ENCODE measurements around the gene RASEF.

Gene RASEF

GRCh38 chr9:83056174-83056573, 6.8 kb downstream of the RASEF start:
- no peak for DNase-seq (ENCODE audit: low spot score)

GRCh38 chr9:83047839-83048775, 14.8 kb downstream of the RASEF start:
- no peak for DNase-seq (ENCODE audit: low spot score)

- DNase-seq (ENCODE audit: low spot score), result no peak
Measured at GRCh38 chr9:83043597-83043996, 19.3 kb downstream of the RASEF start.

- DNase-seq (ENCODE audit: low spot score), result no peak
Measured at GRCh38 chr9:83041771-83042170, 21.2 kb downstream of the RASEF start.

GRCh38 chr9:83039303-83039702, 23.6 kb downstream of the RASEF start:
- no peak for DNase-seq (ENCODE audit: low spot score)

GRCh38 chr9:83036043-83036442, 26.9 kb downstream of the RASEF start:
- DNase-seq (ENCODE audit: low spot score), result no peak

GRCh38 chr9:83035143-83035542, 27.8 kb downstream of the RASEF start:
- no peak for DNase-seq (ENCODE audit: low spot score)

GRCh38 chr9:83034587-83034986, 28.4 kb downstream of the RASEF start:
- peak; percentile 45 for DNase-seq (ENCODE audit: low spot score)

GRCh38 chr9:83034026-83034425, 28.9 kb downstream of the RASEF start:
- DNase-seq (ENCODE audit: low spot score), result no peak

GRCh38 chr9:83032065-83032625, 30.8 kb downstream of the RASEF start:
- no peak for DNase-seq (ENCODE audit: low spot score)

GRCh38 chr9:83030391-83031107, 32.4 kb downstream of the RASEF start:
- DNase-seq (ENCODE audit: low spot score), result peak; percentile 36

GRCh38 chr9:83029531-83030137, 33.3 kb downstream of the RASEF start:
- DNase-seq (ENCODE audit: low spot score), result no peak

- peak; percentile 79 for DNase-seq (ENCODE audit: low spot score)
Measured at GRCh38 chr9:83027153-83027891, 35.6 kb downstream of the RASEF start.

- DNase-seq (ENCODE audit: low spot score), result no peak
Measured at GRCh38 chr9:83024506-83025125, 38.3 kb downstream of the RASEF start.

- DNase-seq (ENCODE audit: low spot score), result no peak
Measured at GRCh38 chr9:83023151-83023550, 39.8 kb downstream of the RASEF start.

- no peak for DNase-seq (ENCODE audit: low spot score)
Measured at GRCh38 chr9:83020864-83021263, 42.1 kb downstream of the RASEF start.

- DNase-seq (ENCODE audit: low spot score), result no peak
Measured at GRCh38 chr9:83020327-83020726, 42.6 kb downstream of the RASEF start.

GRCh38 chr9:83019246-83019645, 43.7 kb downstream of the RASEF start:
- no peak for DNase-seq (ENCODE audit: low spot score)

GRCh38 chr9:83015897-83016296, 47.0 kb downstream of the RASEF start:
- no peak for DNase-seq (ENCODE audit: low spot score)

- DNase-seq (ENCODE audit: low spot score), result no peak
Measured at GRCh38 chr9:83013867-83014605, 48.9 kb downstream of the RASEF start.

All from kidney capillary endothelial cell (primary cell).